DOHH2 (cell line): Measurements from ENCODE around the gene GIGYF1.

ENCODE experiments used
- CTCF ChIP-seq: fragments of 200-600 bp; sonication (generic); IDR thresholded peaks from one replicate; pipeline ENCODE4 v1.5.1; 2014; ENCODE audit warnings: antibody characterized with exemption, mild to moderate bottlenecking, low read depth, low read length; ENCODE audit not compliant: poor library complexity, severe bottlenecking
- EZH2phosphoT487 ChIP-seq: fragments of 200-600 bp; sonication (generic); IDR thresholded peaks from 2 replicates; pipeline ENCODE4 v1.6.1; 2017; ENCODE audit warnings: borderline replicate concordance, mild to moderate bottlenecking, antibody characterized with exemption, low read length, moderate library complexity, mixed read lengths

GRCh38 chr7:100686822-100687211 lies 7.2 kb downstream of the GIGYF1 start:
- TF ChIP-seq CTCF: no peak
- no peak for TF ChIP-seq EZH2phosphoT487
